ENCODE measurements around the gene SOCS7.

SOCS7 gene

DNA sequence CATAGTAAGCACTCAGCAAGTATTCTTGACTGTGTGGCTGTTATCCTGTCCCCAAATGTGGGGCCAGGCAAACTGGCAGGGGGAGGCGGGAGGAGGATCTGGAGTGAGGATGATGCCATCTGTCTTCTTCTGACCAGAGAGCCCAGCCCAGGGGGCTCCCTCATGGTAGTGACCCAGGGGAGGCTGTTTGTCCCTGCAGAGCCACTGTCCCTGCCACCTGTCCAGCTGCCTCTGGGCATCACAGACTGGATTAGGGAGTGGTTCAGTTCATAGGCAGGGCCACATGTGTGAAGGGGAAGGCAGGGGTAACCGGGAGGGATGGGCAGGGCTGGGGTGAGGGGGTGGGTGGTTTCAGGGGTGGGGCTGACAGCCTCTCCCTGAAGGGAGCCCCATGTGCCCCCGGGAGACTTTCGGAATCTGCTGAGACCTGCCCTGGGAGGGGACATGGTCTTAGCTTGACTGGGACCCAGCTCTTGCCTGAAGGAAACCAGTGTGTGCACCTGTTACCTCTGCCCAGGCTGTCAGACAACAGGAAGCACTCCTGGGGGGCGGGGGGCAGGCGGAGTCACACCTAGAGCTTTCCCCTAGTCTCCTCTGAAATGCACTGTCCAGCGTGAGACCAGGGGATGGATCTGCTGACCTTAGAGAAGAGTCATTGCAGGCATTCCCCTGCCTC, 91.8 kb downstream of the SOCS7 start:
- H3K9me3 Mint-ChIP-seq = no peaks in the 10 kb centered on the region
- no peak overlapping the region for H3K4me3 Mint-ChIP-seq
- no peaks in the 10 kb centered on the region for H3K36me3 Mint-ChIP-seq (ENCODE audit: low read depth)
- H3K27me3 Mint-ChIP-seq (ENCODE audit: low read depth) = peaks cover 14% of the 10 kb centered on the region
- no peak overlapping the region for H3K27ac Mint-ChIP-seq
- no peaks in the 10 kb centered on the region for H3K4me1 Mint-ChIP-seq (ENCODE audit: low read depth)

- no peaks in the 10 kb centered on the region for H3K9me3 Mint-ChIP-seq
- H3K4me1 Mint-ChIP-seq (ENCODE audit: low read depth) = no peaks in the 10 kb centered on the region
- peaks cover 14% of the 10 kb centered on the region for H3K27me3 Mint-ChIP-seq (ENCODE audit: low read depth)
- no peaks in the 10 kb centered on the region for H3K36me3 Mint-ChIP-seq (ENCODE audit: low read depth)
- H3K4me3 Mint-ChIP-seq = no peak overlapping the region
- H3K27ac Mint-ChIP-seq = no peak overlapping the region
These were observed 92.5 kb downstream of the SOCS7 start for GRCh38 chr17:38444151-38444550.

DNA sequence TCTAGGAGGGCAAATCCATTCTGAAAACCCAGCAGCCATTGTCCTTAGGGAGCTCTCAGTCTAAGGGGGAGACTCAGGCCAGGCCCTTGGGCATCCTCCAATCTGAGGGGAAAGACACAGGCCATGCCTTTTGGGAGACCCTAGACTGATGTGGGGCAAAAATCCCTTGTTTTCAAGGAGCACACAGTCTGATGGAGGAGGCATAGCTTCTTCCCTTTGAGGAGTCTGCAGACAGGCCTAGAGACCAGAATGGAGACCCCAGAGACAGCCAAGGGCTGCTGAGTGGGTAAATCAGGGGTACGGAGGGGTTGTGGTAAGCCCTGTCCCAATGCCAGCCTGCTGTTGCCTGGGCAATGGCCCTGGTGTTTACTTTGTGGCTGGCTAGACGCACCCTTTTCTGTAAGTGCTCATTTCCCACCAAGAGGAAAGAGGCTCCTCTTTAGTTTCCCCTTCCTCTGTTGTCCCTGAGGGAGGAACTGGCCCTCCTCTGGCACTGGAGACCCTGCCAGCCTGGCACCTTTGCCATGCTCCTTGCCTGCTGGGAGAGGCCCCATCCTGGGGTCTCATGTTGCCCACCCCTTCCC, 96.0 kb downstream of the SOCS7 start:
- Mint-ChIP-seq H3K27me3 (ENCODE audit: low read depth) (peaks cover 29% of the 10 kb centered on the region), H3K9me3 (no peaks in the 10 kb centered on the region), H3K4me1 (ENCODE audit: low read depth) (no peaks in the 10 kb centered on the region), H3K4me3 (no peak overlapping the region), H3K27ac (no peak overlapping the region), H3K36me3 (ENCODE audit: low read depth) (no peaks in the 10 kb centered on the region)

DNA sequence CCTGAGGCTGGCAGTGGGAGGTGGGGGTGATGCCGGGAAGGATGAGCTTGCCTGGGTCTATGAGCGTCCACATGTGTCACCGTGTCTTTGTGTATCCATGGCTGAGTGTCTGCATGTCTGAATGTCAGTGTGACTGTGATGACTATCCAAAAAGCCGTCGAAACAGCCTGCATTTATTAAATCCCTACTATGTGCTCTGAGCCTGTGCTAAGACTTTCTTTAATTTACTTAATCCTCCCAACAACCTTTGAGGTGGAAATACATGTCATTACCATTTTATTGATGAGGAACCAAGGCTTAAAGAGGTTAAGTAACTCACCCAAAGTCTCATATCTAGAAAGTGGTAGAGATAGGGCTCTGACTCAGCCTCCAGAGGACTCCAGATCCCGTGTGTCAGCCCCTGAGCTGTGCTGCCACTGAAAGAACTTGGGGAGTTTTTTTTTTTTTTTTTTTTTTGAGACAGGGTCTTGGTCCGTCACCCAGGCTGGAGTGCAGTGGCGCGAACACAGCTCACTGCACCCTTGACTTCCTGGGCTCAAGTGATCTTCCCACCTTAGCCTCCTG, 96.6 kb downstream of the SOCS7 start:
- Mint-ChIP-seq H3K4me3 (no peak overlapping the region), H3K9me3 (no peaks in the 10 kb centered on the region)

DNA sequence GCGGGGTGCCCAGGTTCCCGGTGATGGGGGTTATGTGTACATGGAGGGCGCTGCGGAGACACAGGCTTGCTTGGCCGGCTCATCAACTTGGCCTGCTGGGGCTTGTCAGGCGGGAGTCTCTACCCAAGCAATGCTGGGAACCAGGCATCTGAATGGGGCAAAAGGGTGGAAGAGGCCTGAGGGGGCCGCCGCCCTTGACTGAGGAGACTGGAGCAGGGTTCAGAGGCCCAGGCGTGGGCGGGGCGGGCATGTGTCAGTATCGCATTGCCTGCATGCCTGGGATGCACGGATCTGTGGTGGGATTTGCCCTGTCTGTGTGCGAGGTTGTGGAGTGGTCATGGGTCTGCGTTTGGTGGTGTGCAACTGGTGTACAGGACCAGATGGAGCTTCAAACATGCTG, 97.7 kb downstream of the SOCS7 start:
- no peaks in the 10 kb centered on the region for H3K9me3 Mint-ChIP-seq
- H3K27ac Mint-ChIP-seq = no peak overlapping the region
- H3K27me3 Mint-ChIP-seq (ENCODE audit: low read depth) = peaks cover 35% of the 10 kb centered on the region
- H3K4me3 Mint-ChIP-seq = no peak overlapping the region
- H3K4me1 Mint-ChIP-seq (ENCODE audit: low read depth) = peaks cover 6% of the 10 kb centered on the region
- no peaks in the 10 kb centered on the region for H3K36me3 Mint-ChIP-seq (ENCODE audit: low read depth)

More for the DNA sequence above, 96.6 kb downstream of the SOCS7 start:
- Mint-ChIP-seq H3K27ac (no peak overlapping the region), H3K27me3 (ENCODE audit: low read depth) (peaks cover 34% of the 10 kb centered on the region), H3K36me3 (ENCODE audit: low read depth) (no peaks in the 10 kb centered on the region), H3K4me1 (ENCODE audit: low read depth) (peaks cover 5% of the 10 kb centered on the region)

- no peak overlapping the region for H3K27ac Mint-ChIP-seq
- no peak overlapping the region for H3K4me3 Mint-ChIP-seq
- no peaks in the 10 kb centered on the region for H3K36me3 Mint-ChIP-seq (ENCODE audit: low read depth)
- peaks cover 8% of the 10 kb centered on the region for H3K4me1 Mint-ChIP-seq (ENCODE audit: low read depth)
- peaks cover 44% of the 10 kb centered on the region for H3K27me3 Mint-ChIP-seq (ENCODE audit: low read depth)
- H3K9me3 Mint-ChIP-seq = no peaks in the 10 kb centered on the region
These were observed 98.9 kb downstream of the SOCS7 start for GRCh38 chr17:38450557-38451029.

DNA sequence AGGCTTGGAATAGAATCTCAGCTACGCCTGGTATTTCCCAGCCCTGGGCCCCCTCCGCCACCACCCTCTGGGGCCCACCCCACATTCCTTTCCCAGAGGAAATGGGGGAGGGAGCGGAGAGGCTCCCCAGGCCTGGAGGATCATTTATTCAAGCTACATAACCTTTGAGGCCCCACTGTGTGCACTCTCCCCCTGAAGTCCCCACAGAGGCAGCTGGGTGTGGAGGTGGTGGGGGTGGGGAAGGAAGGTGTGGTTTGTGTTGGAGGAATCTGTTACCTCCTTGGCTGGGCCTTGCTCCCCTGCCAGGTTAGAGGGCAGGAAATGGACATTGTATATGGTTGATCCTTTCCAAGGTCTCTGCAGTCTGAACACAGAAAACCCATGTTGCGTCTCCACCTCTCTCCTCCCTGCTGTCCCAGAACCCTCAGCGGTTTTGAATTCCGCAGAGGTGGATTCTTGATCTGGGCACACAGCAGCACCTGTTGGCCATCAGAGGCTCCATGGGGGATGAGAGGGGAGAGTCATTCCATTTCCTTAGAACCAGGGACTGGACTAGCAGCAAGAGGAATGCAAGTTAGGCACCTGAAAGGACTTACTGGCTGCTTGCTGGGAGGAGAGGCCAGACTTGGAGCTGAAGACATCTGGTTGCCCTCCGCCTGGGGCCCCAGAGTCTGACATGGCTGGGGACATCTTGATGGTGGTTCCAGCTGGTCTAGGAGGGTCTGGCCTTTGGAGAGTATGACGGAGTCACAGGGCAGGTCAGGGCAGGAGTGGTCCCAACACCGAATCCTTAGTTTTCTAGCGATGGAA, 99.6 kb downstream of the SOCS7 start:
- H3K27me3 Mint-ChIP-seq (ENCODE audit: low read depth) = peaks cover 49% of the 10 kb centered on the region
- no peak overlapping the region for H3K4me3 Mint-ChIP-seq
- H3K4me1 Mint-ChIP-seq (ENCODE audit: low read depth) = peaks cover 8% of the 10 kb centered on the region
- no peaks in the 10 kb centered on the region for H3K9me3 Mint-ChIP-seq
- H3K36me3 Mint-ChIP-seq (ENCODE audit: low read depth) = no peaks in the 10 kb centered on the region
- no peak overlapping the region for H3K27ac Mint-ChIP-seq

- H3K4me3 Mint-ChIP-seq = no peak overlapping the region
- H3K27me3 Mint-ChIP-seq (ENCODE audit: low read depth) = peaks cover 49% of the 10 kb centered on the region
These were observed 100.3 kb downstream of the SOCS7 start for GRCh38 chr17:38451840-38452529.

DNA sequence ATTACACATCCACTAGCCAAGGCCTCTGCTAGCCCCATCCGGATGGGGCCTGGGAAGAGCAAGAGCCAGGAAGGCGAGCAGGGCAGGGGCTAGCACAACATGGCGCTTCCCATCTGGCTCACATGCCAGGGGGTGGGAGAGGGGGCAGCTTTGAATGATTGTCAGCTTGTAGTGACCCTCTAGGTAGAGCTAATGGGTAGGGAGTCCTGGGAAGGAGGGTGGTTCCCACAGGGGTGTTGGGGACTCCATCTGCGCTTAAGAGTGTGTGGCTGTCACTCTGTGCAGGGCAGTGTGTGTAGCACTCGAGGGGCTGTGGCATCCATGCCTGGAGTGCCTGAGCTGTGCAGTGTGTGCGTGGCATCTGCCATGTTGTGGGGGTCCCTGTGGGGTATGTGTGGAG, 101.1 kb downstream of the SOCS7 start:
- no peaks in the 10 kb centered on the region for H3K9me3 Mint-ChIP-seq
- no peaks in the 10 kb centered on the region for H3K36me3 Mint-ChIP-seq (ENCODE audit: low read depth)
- no peak overlapping the region for H3K4me3 Mint-ChIP-seq
- H3K27me3 Mint-ChIP-seq (ENCODE audit: low read depth) = peaks cover 55% of the 10 kb centered on the region
- H3K27ac Mint-ChIP-seq = no peak overlapping the region
- H3K4me1 Mint-ChIP-seq (ENCODE audit: low read depth) = peaks cover 8% of the 10 kb centered on the region

More at GRCh38 chr17:38451840-38452529, 100.3 kb downstream of the SOCS7 start:
- no peak overlapping the region for H3K27ac Mint-ChIP-seq
- peaks cover 8% of the 10 kb centered on the region for H3K4me1 Mint-ChIP-seq (ENCODE audit: low read depth)
- H3K36me3 Mint-ChIP-seq (ENCODE audit: low read depth) = no peaks in the 10 kb centered on the region
- H3K9me3 Mint-ChIP-seq = no peaks in the 10 kb centered on the region

- H3K36me3 Mint-ChIP-seq (ENCODE audit: low read depth) = no peaks in the 10 kb centered on the region
- no peaks in the 10 kb centered on the region for H3K9me3 Mint-ChIP-seq
- peaks cover 8% of the 10 kb centered on the region for H3K4me1 Mint-ChIP-seq (ENCODE audit: low read depth)
- no peak overlapping the region for H3K27ac Mint-ChIP-seq
- no peak overlapping the region for H3K4me3 Mint-ChIP-seq
- peaks cover 55% of the 10 kb centered on the region for H3K27me3 Mint-ChIP-seq (ENCODE audit: low read depth)
These were observed 102.3 kb downstream of the SOCS7 start for GRCh38 chr17:38453951-38454421.

- Mint-ChIP-seq H3K4me1 (ENCODE audit: low read depth) (peaks cover 8% of the 10 kb centered on the region), H3K27me3 (ENCODE audit: low read depth) (peaks cover 54% of the 10 kb centered on the region), H3K36me3 (ENCODE audit: low read depth) (no peaks in the 10 kb centered on the region), H3K27ac (no peak overlapping the region), H3K4me3 (no peak overlapping the region), H3K9me3 (no peaks in the 10 kb centered on the region)
These were observed 102.9 kb downstream of the SOCS7 start for GRCh38 chr17:38454532-38454931.
